ENCODE data around the gene PLLP. TPM values are rescaled to one million over a fixed set of nuclear protein-coding genes. Genes with fewer than 3 reads are reported as not detected.

PLLP gene
- total and polyA plus RNA-seq, 2 experiments from 2014 or later, result 1.3 to 6.1 TPM

- Histone ChIP-seq H3K4me2 (no peak overlapping the region), H3K4me3 (no peak overlapping the region), H3K27ac (ENCODE audit: low read depth) (no peak overlapping the region), H3K79me2 (replicated peaks; ENCODE audit: insufficient read depth) (no peaks in the 10 kb centered on the region), H2AFZ (no peak overlapping the region), H4K20me1 (replicated peaks; ENCODE audit: insufficient read depth) (no peaks in the 10 kb centered on the region), H3F3A (replicated peaks; ENCODE audit: low read depth) (peaks cover 5% of the 10 kb centered on the region; the same call in 1 of the 2 replicates), H3K9me2 (ENCODE audit: insufficient read depth) (no peaks in the 10 kb centered on the region), H3K27me3 (ENCODE audit: insufficient read depth) (no peaks in the 10 kb centered on the region), H3K36me3 (ENCODE audit: insufficient read depth) (peaks cover 6% of the 10 kb centered on the region; the same call in 1 of the 2 replicates), H3K4me1 (ENCODE audit: insufficient read depth) (peaks cover 8% of the 10 kb centered on the region; the same call in 1 of the 2 replicates)
- DNase-seq (ENCODE audit: low spot score) (no peak), ATAC-seq (no peak)
- Mint-ChIP-seq H3K27me3 (ENCODE audit: insufficient read depth, low read depth, poor library complexity) (peaks cover 12% of the 10 kb centered on the region), H3K9me3 (no peaks in the 10 kb centered on the region), H3K4me1 (peaks cover 6% of the 10 kb centered on the region), H3K4me3 (no peak overlapping the region), H3K36me3 (ENCODE audit: low read depth) (peaks cover 9% of the 10 kb centered on the region), H3K27ac (no peak overlapping the region)
- TF ChIP-seq CREB1 (CRISPR knock-in tag; IDR thresholded peaks at IDR 0.05; ENCODE audit: low read depth) (no peak), JUNB (IDR thresholded peaks at IDR 0.05; ENCODE audit: unreplicated experiment) (no peak), ZNF331 (CRISPR knock-in tag; IDR thresholded peaks at IDR 0.05; ENCODE audit: low read depth) (no peak), STAT1 (IDR thresholded peaks at IDR 0.05; ENCODE audit: unreplicated experiment) (no peak), ETS1 (IDR thresholded peaks at IDR 0.05) (no peak), ZNF462 (CRISPR knock-in tag; IDR thresholded peaks at IDR 0.05) (no peak), CTCF (conservative IDR thresholded peaks at IDR 0.05; ENCODE audit: low read depth in 2 of 2) (no peak), ZNF114 (CRISPR knock-in tag; IDR thresholded peaks at IDR 0.05) (no peak), EZH2 (IDR thresholded peaks at IDR 0.05; ENCODE audit: low read depth, unreplicated experiment) (no peak), REST (IDR thresholded peaks at IDR 0.05; ENCODE audit: unreplicated experiment) (no peak), NANOG (IDR thresholded peaks at IDR 0.05; ENCODE audit: borderline replicate concordance) (no peak), EZH2phosphoT487 (IDR thresholded peaks at IDR 0.05; ENCODE audit: unreplicated experiment) (no peak)
These were observed 41.8 kb downstream of the PLLP start for GRCh38 chr16:57242650-57243049.

Measured in GM23338 (cell line).